Subcutaneous abdominal adipose tissue (tissue), 5 donors: ENCODE data around the gene PXDN.
A peak's percentile ranks its signal among the peaks of the same experiment; 100 is the strongest.

Experiments used
- H3K27ac ChIP-seq: one replicate; pipeline ENCODE4 v1.7.0; 2013; ENCODE audit warnings: low read depth, mild to moderate bottlenecking, inconsistent platforms, low read length, moderate library complexity
- H3K27me3 ChIP-seq, 5 donors: one replicate each; pipeline ENCODE4 v1.7.0; 2013; ENCODE audit warnings: low read length in 5 of 5, inconsistent platforms in 1 of 5; ENCODE audit not compliant: control insufficient read depth in 5 of 5, insufficient read depth in 4 of 5
- H3K36me3 ChIP-seq, 5 donors: one replicate each; pipeline ENCODE4 v1.7.0; 2013; ENCODE audit warnings: low read length in 5 of 5; ENCODE audit not compliant: control insufficient read depth in 5 of 5, insufficient read depth in 5 of 5
- H3K4me1 ChIP-seq, 5 donors: one replicate each; pipeline ENCODE4 v1.7.0; 2013; ENCODE audit warnings: low read length in 5 of 5, mild to moderate bottlenecking in 3 of 5, moderate library complexity in 1 of 5; ENCODE audit not compliant: control insufficient read depth in 5 of 5, insufficient read depth in 5 of 5
- H3K4me3 ChIP-seq, 5 donors: one replicate each; pipeline ENCODE4 v1.7.0; 2013; ENCODE audit warnings: low read length in 5 of 5, low read depth in 1 of 5
- H3K9ac ChIP-seq, 5 donors: one replicate each; pipeline ENCODE4 v1.7.0; 2013; ENCODE audit warnings: low read length in 5 of 5, mild to moderate bottlenecking in 4 of 5, moderate library complexity in 3 of 5
- H3K9me3 ChIP-seq, 5 donors: one replicate each; pipeline ENCODE4 v1.7.0; 2013; ENCODE audit warnings: low read length in 5 of 5; ENCODE audit not compliant: control insufficient read depth in 5 of 5
- donor health status: healthy.
- donor health status: healthy.
- donor health status: healthy.
- donor health status: healthy.
- donor health status: healthy.

PXDN gene

GRCh38 chr2:1742301-1742680 is 2.0 kb downstream of the PXDN start:
- Histone ChIP-seq H3K4me3 (peak overlapping the region; percentile 66 to 82 (median 75)), H3K36me3 (peaks cover 0 to 3% (median 3%) of the 10 kb centered on the region in 5 donors), H3K27me3 (no peaks in the 10 kb centered on the region), H3K4me1 (peaks cover 11 to 64% (median 60%) of the 10 kb centered on the region in 5 donors), H3K9ac (peak overlapping the region in 4 of 5 donors; percentile 39 to 83 (median 78)), H3K27ac (peak overlapping the region; percentile 95), H3K9me3 (no peaks in the 10 kb centered on the region)

DNA sequence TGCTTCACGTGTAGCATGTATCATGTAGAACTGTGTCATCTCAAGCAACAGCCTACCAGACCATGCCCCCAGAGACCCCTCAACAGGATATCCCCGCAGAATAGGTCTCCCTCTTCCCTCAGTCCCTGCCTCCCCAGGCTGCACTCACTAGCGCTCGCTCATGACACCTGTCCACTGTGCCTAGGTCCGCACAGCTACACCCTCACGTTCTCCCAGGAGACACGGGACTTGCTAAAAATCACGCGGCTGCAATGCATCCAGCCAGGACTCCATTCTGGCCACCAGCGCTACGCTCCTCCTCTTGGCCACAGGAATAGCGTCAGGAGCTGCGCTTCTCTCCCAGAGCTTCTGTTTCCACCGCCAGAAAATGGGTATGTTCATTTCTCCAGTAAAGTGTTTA is 2.5 kb downstream of the PXDN start:
- Histone ChIP-seq H3K4me3 (peak overlapping the region; percentile 66 to 82 (median 75)), H3K36me3 (peaks cover 0 to 3% (median 3%) of the 10 kb centered on the region in 5 donors), H3K9ac (peak overlapping the region in 3 of 5 donors; percentile 28 to 83 (median 77)), H3K27ac (peak overlapping the region; percentile 95), H3K4me1 (peaks cover 11 to 69% (median 64%) of the 10 kb centered on the region in 5 donors), H3K9me3 (no peaks in the 10 kb centered on the region), H3K27me3 (no peaks in the 10 kb centered on the region)

- H3K9ac ChIP-seq = peak overlapping the region in 1 of 5 donors; percentile 22
- H3K4me1 ChIP-seq = peaks cover 11 to 78% (median 73%) of the 10 kb centered on the region in 5 donors
- no peaks in the 10 kb centered on the region for H3K27me3 ChIP-seq
- H3K4me3 ChIP-seq = peak overlapping the region in 1 of 5 donors; percentile 2
- peaks cover 0 to 3% (median 3%) of the 10 kb centered on the region in 5 donors for H3K36me3 ChIP-seq
- peak overlapping the region; percentile 95 for H3K27ac ChIP-seq
- H3K9me3 ChIP-seq = no peaks in the 10 kb centered on the region
Measured at GRCh38 chr2:1740716-1741589, 3.4 kb downstream of the PXDN start.

DNA sequence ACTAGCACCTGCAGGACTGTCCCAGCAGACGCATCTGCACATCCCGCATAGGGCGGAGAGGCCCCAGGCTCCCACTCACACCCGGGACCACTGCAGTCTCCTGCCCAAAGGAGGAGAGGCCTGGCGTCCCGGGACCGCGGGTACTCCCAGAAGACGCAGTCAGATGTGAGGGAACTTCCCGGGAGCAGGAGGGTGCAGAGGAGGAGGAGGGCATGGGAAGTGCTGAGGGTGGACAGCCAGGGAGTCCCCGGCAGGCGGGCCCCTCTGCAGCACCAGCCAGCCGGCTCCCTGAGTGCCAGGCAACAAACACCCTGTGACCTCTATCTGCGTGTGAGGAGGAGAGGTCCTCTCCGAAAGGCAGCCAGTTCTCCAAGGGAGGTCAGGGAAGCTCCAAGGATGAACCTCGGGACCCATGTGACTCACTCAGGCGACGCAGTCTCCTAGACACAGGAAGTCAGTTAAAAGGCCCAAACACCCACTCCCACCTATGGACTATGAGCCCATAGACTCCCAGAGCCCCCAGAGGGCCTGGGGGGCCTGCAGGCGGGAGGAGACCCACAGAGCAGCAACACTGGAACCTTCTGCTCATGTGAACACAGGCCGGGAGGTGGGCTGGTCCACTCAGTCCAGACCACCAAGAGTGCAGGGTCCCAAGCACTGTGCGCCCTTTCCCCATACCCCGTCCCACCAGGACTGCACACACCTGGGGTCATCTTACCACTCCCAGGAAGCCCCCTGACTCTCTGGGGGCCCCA is 4.2 kb downstream of the PXDN start:
- H3K36me3 ChIP-seq = peaks cover 0 to 3% (median 3%) of the 10 kb centered on the region in 5 donors
- peak overlapping the region in 1 of 5 donors; percentile 4 for H3K4me3 ChIP-seq
- peaks cover 8 to 75% (median 69%) of the 10 kb centered on the region in 5 donors for H3K4me1 ChIP-seq
- H3K27ac ChIP-seq = peak overlapping the region; percentile 95
- H3K9me3 ChIP-seq = no peaks in the 10 kb centered on the region
- peak overlapping the region in 2 of 5 donors; percentile 22 to 25 for H3K9ac ChIP-seq
- H3K27me3 ChIP-seq = no peaks in the 10 kb centered on the region

DNA sequence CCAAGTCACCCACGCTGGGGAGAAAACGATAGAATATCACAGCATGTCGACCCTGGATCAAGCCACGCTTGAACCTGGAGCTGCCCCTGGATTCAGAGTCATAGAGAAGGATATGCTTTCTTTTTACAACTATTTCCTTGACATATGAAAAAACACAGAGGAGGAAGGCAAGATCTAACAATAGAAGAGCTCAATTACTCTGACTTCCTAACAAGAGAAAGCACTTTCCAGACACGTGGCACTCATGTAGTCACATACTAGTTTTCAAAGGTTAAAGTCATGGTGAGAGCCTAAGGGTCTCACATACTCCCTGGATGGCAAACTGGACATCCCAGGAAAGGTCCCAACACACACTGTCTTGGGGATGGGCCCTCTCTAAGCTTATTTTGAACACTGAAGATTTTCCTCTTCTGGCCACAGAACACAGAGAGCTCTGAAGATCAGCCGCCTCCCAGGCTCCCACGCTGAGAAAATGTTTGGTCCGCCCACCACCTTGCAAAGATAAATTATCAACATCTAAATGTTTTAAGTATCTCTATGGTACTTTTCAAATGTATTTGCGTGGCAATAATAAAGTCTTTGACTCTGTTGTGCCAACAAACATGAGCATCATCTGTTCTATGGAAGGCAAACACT is 4.9 kb downstream of the PXDN start:
- peak overlapping the region; percentile 95 for H3K27ac ChIP-seq
- H3K4me1 ChIP-seq = peaks cover 7 to 68% (median 65%) of the 10 kb centered on the region in 5 donors
- no peaks in the 10 kb centered on the region for H3K27me3 ChIP-seq
- peaks cover 0 to 3% (median 3%) of the 10 kb centered on the region in 5 donors for H3K36me3 ChIP-seq
- H3K9me3 ChIP-seq = no peaks in the 10 kb centered on the region
- H3K4me3 ChIP-seq = peak overlapping the region in 1 of 5 donors; percentile 10
- peak overlapping the region in 3 of 5 donors; percentile 2 to 71 (median 31) for H3K9ac ChIP-seq

DNA sequence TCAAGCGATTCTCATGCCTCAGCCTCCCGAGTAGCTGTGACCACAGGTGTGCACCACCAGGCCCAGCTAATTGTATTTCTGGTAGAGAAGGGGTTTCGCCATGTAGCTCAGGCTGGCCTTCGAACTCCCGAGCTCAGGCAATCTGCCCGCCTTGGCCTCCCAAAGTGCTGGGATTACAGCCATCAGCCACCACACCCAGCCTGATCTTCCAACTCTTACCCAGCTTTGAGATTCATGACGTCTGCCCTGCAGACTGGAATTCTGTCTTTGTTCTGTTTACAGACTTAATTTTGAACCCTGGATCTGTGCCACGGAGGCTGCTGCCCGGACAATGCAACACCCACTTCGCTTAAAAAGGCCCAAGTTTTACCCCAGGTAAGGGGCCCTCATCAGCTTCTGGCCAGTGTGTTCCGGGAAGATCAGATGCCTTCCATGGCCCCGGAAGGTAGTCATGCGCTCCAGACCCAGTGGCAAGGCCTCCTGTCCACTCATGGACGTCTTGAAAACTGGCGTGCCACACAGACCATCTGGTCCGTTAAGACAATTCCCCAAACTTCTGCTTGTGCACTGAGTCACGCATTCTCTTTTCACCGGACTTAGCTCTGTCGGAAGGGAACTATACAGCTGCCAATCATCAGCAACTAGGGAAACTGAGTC is 5.5 kb downstream of the PXDN start:
- Histone ChIP-seq H3K27ac (peak overlapping the region; percentile 95), H3K36me3 (peaks cover 0 to 3% (median 3%) of the 10 kb centered on the region in 5 donors), H3K4me3 (peak overlapping the region in 1 of 5 donors; percentile 10), H3K9me3 (no peaks in the 10 kb centered on the region), H3K27me3 (no peaks in the 10 kb centered on the region), H3K9ac (peak overlapping the region in 3 of 5 donors; percentile 2 to 71 (median 31)), H3K4me1 (peaks cover 7 to 68% (median 65%) of the 10 kb centered on the region in 5 donors)

- Histone ChIP-seq H3K9ac (peak overlapping the region in 1 of 5 donors; percentile 28), H3K9me3 (no peaks in the 10 kb centered on the region), H3K4me3 (no peak overlapping the region), H3K27ac (peak overlapping the region; percentile 95), H3K36me3 (peaks cover 0 to 3% (median 3%) of the 10 kb centered on the region in 5 donors), H3K4me1 (peaks cover 7 to 67% (median 65%) of the 10 kb centered on the region in 5 donors), H3K27me3 (no peaks in the 10 kb centered on the region)
Measured at GRCh38 chr2:1738163-1738562, 6.2 kb downstream of the PXDN start.

GRCh38 chr2:1736997-1737480 is 7.3 kb downstream of the PXDN start:
- H3K4me3 ChIP-seq = no peak overlapping the region
- peak overlapping the region; percentile 95 for H3K27ac ChIP-seq

DNA sequence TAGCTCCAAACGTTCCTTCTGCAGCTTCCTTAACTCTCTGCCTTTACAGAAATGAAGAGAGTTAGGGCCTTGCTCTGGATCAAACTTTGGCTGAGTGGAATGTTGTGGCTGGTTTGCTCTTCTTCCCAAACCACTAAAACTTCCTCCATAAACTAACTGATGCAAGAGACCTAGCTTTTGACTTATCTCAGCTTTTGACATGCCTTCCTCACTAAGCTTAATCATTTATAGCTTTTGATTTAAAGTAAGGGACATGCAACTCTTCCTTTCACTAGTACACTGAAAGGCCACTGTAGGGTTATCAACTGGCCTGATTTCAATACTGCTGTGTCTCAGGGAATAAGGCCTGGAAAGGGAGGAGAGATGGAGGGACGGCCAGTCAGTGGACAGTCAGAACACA is 8.3 kb downstream of the PXDN start:
- no peak overlapping the region for H3K4me3 ChIP-seq
- H3K9ac ChIP-seq = no peak overlapping the region
- H3K27ac ChIP-seq = peak overlapping the region; percentile 95
- H3K9me3 ChIP-seq = no peaks in the 10 kb centered on the region
- H3K27me3 ChIP-seq = no peaks in the 10 kb centered on the region
- peaks cover 0 to 3% (median 0%) of the 10 kb centered on the region in 5 donors for H3K36me3 ChIP-seq
- peaks cover 22 to 68% (median 64%) of the 10 kb centered on the region in 5 donors for H3K4me1 ChIP-seq

More at GRCh38 chr2:1736997-1737480, 7.3 kb downstream of the PXDN start:
- H3K9me3 ChIP-seq = no peaks in the 10 kb centered on the region
- no peaks in the 10 kb centered on the region for H3K27me3 ChIP-seq
- peaks cover 13 to 68% (median 64%) of the 10 kb centered on the region in 5 donors for H3K4me1 ChIP-seq
- H3K36me3 ChIP-seq = peaks cover 0 to 3% (median 3%) of the 10 kb centered on the region in 5 donors
- H3K9ac ChIP-seq = peak overlapping the region in 1 of 5 donors; percentile 28
